HG03045 (cell line): Measurements from ENCODE around the gene ADAMTSL4.
A peak's percentile ranks its signal among the peaks of the same experiment; 100 is the strongest.
"Not testable (repeated sequence)": the region's sequence is repeated elsewhere in the genome, so short reads cannot be mapped to it uniquely, and the experiment has no call there.

Experiments
- ATAC-seq: cut with Tn5 transposase; IDR thresholded peaks from one replicate; pipeline ENCODE4 v1.9.1; 2021; ENCODE audit warnings: mild to moderate bottlenecking, moderate library complexity; ENCODE audit not compliant: unreplicated experiment

ADAMTSL4 gene

GRCh38 chr1:150565240-150565991, 16.2 kb downstream of the ADAMTSL4 start:
- ATAC-seq: not testable (repeated sequence)

GRCh38 chr1:150566589-150567340, 17.6 kb downstream of the ADAMTSL4 start:
- no peak for ATAC-seq

- no peak for ATAC-seq
These were observed 18.1 kb downstream of the ADAMTSL4 start for GRCh38 chr1:150567341-150567716.

- no peak for ATAC-seq
These were observed 18.7 kb downstream of the ADAMTSL4 start for GRCh38 chr1:150567717-150568593.

- ATAC-seq: no peak
These were observed 19.4 kb downstream of the ADAMTSL4 start for GRCh38 chr1:150568594-150568966.

GRCh38 chr1:150572918-150573647, 23.9 kb downstream of the ADAMTSL4 start:
- ATAC-seq: no peak

GRCh38 chr1:150573648-150574071, 24.5 kb downstream of the ADAMTSL4 start:
- not testable (repeated sequence) for ATAC-seq

GRCh38 chr1:150574260-150575071, 25.3 kb downstream of the ADAMTSL4 start:
- no peak for ATAC-seq

- no peak for ATAC-seq
These were observed 25.9 kb downstream of the ADAMTSL4 start for GRCh38 chr1:150575072-150575489.

- ATAC-seq: no peak
These were observed 26.5 kb downstream of the ADAMTSL4 start for GRCh38 chr1:150575518-150576366.

GRCh38 chr1:150576367-150576711, 27.1 kb downstream of the ADAMTSL4 start:
- ATAC-seq: no peak

- no peak for ATAC-seq
These were observed 27.8 kb downstream of the ADAMTSL4 start for GRCh38 chr1:150576794-150577556.

GRCh38 chr1:150577557-150578271, 28.5 kb downstream of the ADAMTSL4 start:
- no peak for ATAC-seq

- peak; percentile 3 for ATAC-seq
These were observed 29.3 kb downstream of the ADAMTSL4 start for GRCh38 chr1:150578272-150579109.

- peak; percentile 87 for ATAC-seq
These were observed 30.1 kb downstream of the ADAMTSL4 start, which contains the start of gene MCL1 for GRCh38 chr1:150579110-150579944. TSS of gene MCL1 (minus strand) at chr1:150579610. CDS start at chr1:150579530, 80 bp downstream.
